Calu3 (cell line): ENCODE measurements around the gene MRPL55. TPM values are rescaled to one million over a fixed set of nuclear protein-coding genes. Genes with fewer than 3 reads are reported as not detected.

Experiments
- BruUV-seq: library from RNA; stranded (reverse); fragments of 400-500 nt; replicated peaks from 2 replicates; lab custom pipeline; 2021; lab: Mats Ljungman, UMichigan
- CTCF ChIA-PET: fragments of 300-600 bp; sonication (Branson Sonifier 250); formaldehyde crosslinking; loops from one replicate; lab custom pipeline; 2022; ENCODE audit warnings: antibody characterized with exemption; lab: Charles Lee
- DNase-seq: peaks from one replicate; pipeline ENCODE4 v3.0.0; 2022
- H3K27ac Mint-ChIP-seq: one replicate; pipeline ENCODE4 v1.8.0; 2022; ENCODE audit warnings: mixed read lengths; ENCODE audit not compliant: unreplicated experiment
- H3K27me3 Mint-ChIP-seq: one replicate; pipeline ENCODE4 v1.8.0; 2022; ENCODE audit warnings: mixed read lengths; ENCODE audit not compliant: unreplicated experiment
- H3K36me3 Mint-ChIP-seq: one replicate; pipeline ENCODE4 v1.8.0; 2022; ENCODE audit warnings: mild to moderate bottlenecking, moderate library complexity, mixed read lengths; ENCODE audit not compliant: insufficient read depth, unreplicated experiment
- H3K4me1 Mint-ChIP-seq: one replicate; pipeline ENCODE4 v1.8.0; 2022; ENCODE audit warnings: mild to moderate bottlenecking, low read depth, mixed read lengths; ENCODE audit not compliant: unreplicated experiment
- H3K4me3 Mint-ChIP-seq: one replicate; pipeline ENCODE4 v1.8.0; 2022; ENCODE audit warnings: mild to moderate bottlenecking, low read depth, moderate library complexity, mixed read lengths; ENCODE audit not compliant: unreplicated experiment
- H3K9me3 Mint-ChIP-seq: one replicate; pipeline ENCODE4 v1.8.0; 2022; ENCODE audit warnings: low read depth, mixed read lengths; ENCODE audit not compliant: unreplicated experiment
- CTCF ChIP-seq: fragments of 200-600 bp; IDR thresholded peaks from one replicate; pipeline ENCODE4 v1.8.0; 2022; ENCODE audit warnings: antibody characterized with exemption; ENCODE audit not compliant: unreplicated experiment
- intact Hi-C: fragments of 100-400 bp; cut with micrococcal nuclease; formaldehyde crosslinking; loops from one replicate; pipeline ENCODE4 v1.10.0; 2022; ENCODE audit not compliant: unreplicated experiment
- total RNA-seq: library from RNA; stranded (reverse); gene quantifications from 2 replicates; pipeline ENCODE4 v1.2.3, GENCODE V29; 2022

MRPL55 gene
- total RNA-seq, 1 experiment from 2014 or later = 72.3 TPM

GRCh38 chr1:228092342-228093049, 16.6 kb downstream of the MRPL55 start:
- Mint-ChIP-seq H3K27ac (no peak overlapping the region), H3K4me1 (peaks cover 54% of the 10 kb centered on the region), H3K27me3 (no peaks in the 10 kb centered on the region), H3K9me3 (peaks cover 8% of the 10 kb centered on the region), H3K4me3 (no peak overlapping the region), H3K36me3 (peaks cover 100% of the 10 kb centered on the region)
- CTCF ChIA-PET = no interaction called here
- no TSS peak for BruUV-seq
- no peak for DNase-seq
- intact Hi-C loops = no loop called here
- TF ChIP-seq CTCF = no peak

GRCh38 chr1:228091084-228091483, 18.0 kb downstream of the MRPL55 start:
- Mint-ChIP-seq H3K27ac (no peak overlapping the region), H3K9me3 (peaks cover 8% of the 10 kb centered on the region), H3K4me1 (peaks cover 68% of the 10 kb centered on the region), H3K27me3 (no peaks in the 10 kb centered on the region), H3K4me3 (no peak overlapping the region), H3K36me3 (peaks cover 100% of the 10 kb centered on the region)
- DNase-seq = no peak
- intact Hi-C loops = no loop called here
- TF ChIP-seq CTCF = no peak
- CTCF ChIA-PET = interaction anchor here (1.2 kb wide), 1 partner anchor 87 kb away, joined by 4 read pairs; no protein-coding TSS in a partner anchor
- BruUV-seq = no TSS peak

GRCh38 chr1:228090613-228091081, 18.5 kb downstream of the MRPL55 start:
- peaks cover 100% of the 10 kb centered on the region for H3K36me3 Mint-ChIP-seq
- CTCF ChIA-PET = interaction anchor here (1.2 kb wide), 1 partner anchor 86 kb away, joined by 4 read pairs; no protein-coding TSS in a partner anchor
- peaks cover 69% of the 10 kb centered on the region for H3K4me1 Mint-ChIP-seq
- DNase-seq = no peak
- no TSS peak for BruUV-seq
- H3K27me3 Mint-ChIP-seq = no peaks in the 10 kb centered on the region
- H3K4me3 Mint-ChIP-seq = no peak overlapping the region
- H3K27ac Mint-ChIP-seq = no peak overlapping the region
- intact Hi-C loops = no loop called here
- TF ChIP-seq CTCF = no peak
- H3K9me3 Mint-ChIP-seq = peaks cover 6% of the 10 kb centered on the region

- Mint-ChIP-seq H3K36me3 (peaks cover 100% of the 10 kb centered on the region), H3K4me3 (no peak overlapping the region), H3K9me3 (no peaks in the 10 kb centered on the region), H3K27ac (no peak overlapping the region), H3K27me3 (no peaks in the 10 kb centered on the region), H3K4me1 (peaks cover 73% of the 10 kb centered on the region)
- CTCF ChIA-PET = no interaction called here
- BruUV-seq = no TSS peak
- DNase-seq = no peak
- intact Hi-C loops = no loop called here
- TF ChIP-seq CTCF = no peak
These were observed 19.3 kb downstream of the MRPL55 start for GRCh38 chr1:228089519-228090380.
